SKM-1 treated with dmso at 0.1 percent for 144 hours (cell line): ENCODE data around the gene PACRG.
"Not testable (repeated sequence)": the region's sequence is repeated elsewhere in the genome, so short reads cannot be mapped to it uniquely, and the experiment has no call there.

ENCODE experiments used
- DNase-seq: peaks from one replicate; lab custom pipeline; 2025; ENCODE audit not compliant: unreplicated experiment; lab: John Stamatoyannopoulos, UW

PACRG gene

DNA sequence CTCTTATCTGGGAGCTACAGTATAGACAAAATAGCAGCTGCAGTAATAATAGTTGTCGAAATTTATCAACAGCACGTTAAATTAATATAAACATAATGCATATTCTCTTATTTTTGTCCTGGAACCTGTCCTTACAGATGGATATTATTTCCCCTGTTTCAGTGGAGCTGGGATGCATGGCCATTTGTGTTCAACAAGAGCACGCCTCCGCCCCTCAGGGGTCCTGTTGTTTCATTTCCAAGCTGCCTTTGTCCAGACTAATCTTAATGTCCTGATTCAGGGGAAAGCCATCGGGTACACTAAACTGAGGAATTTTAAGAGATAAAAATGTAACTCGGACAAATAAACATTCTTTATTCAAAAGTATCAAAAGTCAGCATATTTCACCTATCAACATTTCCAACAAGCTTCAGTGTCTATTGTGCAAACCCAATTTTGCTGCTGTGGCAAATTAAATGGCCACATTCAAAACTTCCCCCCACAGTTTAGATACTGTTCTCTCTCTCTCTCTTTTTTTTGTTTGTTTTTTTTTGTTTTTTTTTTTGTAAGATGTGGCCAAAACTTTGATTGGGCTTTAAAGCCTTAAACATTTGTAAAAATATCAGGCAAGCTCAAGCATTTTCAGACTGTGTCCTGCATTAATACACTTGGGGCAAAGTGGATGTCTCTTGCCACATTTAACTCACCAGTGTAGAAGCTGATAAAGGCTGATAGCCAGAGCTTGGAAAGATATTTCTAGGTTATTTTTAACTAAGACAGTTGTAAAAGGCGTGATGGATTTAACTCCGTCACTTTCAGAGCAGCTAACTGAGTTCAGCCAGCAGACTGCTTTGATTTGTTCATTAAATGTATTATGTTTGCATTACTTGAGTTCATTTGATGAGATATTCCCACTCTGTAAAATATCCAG is 574.2 kb downstream of the PACRG start:
- DNase-seq: no peak

GRCh38 chr6:163302747-163303146 is 575.0 kb downstream of the PACRG start:
- no peak for DNase-seq

DNA sequence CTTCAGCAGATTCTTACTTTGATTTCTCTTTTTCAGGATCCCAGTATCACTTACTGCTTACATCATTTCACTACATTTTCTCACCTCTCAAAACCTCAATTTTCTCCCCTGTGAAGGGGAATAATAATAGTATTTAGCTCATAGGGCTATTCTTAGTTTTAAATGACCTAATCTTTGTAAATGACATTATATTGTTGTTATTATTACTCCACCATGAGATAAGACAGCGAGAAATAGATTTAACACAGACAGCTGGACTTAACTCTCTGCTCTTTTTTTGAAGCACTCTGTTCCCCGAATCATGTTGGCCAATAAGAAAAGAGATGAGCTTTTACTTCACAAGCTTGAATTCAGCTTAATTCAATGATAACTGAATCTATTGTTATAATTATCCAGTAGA is 578.2 kb downstream of the PACRG start:
- DNase-seq: no peak

GRCh38 chr6:163308629-163309440 is 581.1 kb downstream of the PACRG start:
- DNase-seq: no peak

- no peak for DNase-seq
These were observed 581.8 kb downstream of the PACRG start for GRCh38 chr6:163309491-163310026.

- DNase-seq: no peak
These were observed 582.6 kb downstream of the PACRG start for GRCh38 chr6:163310096-163310972.

DNA sequence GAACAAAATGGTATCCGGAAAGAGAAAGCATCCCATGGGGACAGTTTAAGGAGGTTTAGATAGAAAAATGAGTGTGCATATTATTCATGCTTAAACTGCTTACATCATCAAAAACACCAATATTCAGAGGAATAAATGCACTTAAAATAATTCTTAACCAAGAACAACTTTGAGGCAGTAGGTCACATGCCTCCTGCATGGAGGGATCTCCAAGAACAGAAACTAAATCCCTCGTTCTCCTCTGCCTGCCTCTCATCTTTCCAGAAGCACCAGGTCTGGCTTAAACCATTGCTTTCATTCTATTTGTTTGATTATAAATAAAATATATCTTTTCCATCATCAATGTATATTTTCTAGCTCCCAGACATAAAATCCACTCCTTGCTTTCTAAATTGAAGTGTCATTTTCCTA is 583.2 kb downstream of the PACRG start:
- DNase-seq: no peak

GRCh38 chr6:163311830-163312229 is 584.1 kb downstream of the PACRG start:
- no peak for DNase-seq

- no peak for DNase-seq
These were observed 585.8 kb downstream of the PACRG start for GRCh38 chr6:163313566-163313965.

GRCh38 chr6:163313981-163314380 is 586.2 kb downstream of the PACRG start:
- DNase-seq: no peak

DNA sequence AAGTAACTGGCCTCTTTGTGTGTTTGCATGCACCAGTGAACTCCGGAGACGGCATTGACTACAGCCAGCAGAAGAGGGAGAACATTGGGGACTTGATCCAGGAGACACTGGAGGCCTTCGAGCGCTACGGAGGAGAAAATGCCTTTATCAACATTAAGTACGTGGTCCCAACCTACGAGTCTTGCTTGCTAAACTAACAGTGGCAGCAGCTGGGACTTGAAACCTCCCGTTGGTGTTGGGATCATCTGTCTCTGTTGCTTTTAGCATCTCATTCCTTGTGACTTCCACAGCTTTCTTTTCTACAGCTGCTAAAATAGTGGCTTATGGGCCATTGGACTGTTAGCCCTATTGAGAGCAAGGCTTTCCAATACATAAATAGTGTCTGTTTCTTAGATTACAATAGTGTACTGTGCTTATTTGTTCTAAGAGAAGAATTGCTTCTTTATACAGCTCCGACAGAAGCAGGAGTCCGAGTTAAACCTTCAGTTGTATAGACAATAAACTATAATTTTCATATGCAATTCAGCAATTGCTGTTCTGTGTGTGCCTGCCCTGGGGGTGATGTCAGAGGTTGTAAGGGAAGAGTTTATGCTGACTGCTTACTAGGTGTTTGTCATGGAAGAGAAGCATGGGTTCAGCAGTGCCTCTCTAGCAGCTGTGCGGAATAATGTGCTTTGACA is 587.2 kb downstream of the PACRG start:
- DNase-seq: no peak

DNA sequence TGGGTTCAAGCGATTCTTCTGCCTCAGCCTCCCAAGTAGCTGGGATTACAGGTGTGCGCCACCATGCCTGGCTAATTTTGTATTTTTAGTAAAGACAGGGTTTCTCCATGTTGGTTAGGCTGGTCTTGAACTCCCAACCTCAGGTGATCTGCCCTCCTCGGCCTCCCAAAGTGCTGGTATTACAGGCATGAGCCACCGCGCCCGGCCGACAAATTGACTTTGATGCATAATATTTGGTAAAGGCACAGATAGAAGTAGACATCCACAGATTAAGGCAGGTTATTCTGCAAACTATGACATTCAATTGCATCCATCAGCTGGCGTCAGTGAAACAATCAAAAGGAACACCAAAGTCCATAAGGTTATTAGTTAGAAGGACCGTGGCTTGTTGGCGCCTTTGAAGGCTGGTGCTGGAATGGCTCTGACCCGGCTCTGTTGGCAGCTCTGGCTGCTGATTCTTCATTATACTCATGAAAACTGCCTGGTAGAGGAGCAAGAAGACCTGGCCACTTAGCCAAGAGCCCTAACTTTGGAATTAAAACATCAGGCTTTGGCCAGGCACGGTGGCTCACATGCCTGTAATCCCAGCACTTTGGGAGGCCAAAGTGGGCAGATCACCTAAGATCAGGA is 589.2 kb downstream of the PACRG start:
- not testable (repeated sequence) for DNase-seq

DNA sequence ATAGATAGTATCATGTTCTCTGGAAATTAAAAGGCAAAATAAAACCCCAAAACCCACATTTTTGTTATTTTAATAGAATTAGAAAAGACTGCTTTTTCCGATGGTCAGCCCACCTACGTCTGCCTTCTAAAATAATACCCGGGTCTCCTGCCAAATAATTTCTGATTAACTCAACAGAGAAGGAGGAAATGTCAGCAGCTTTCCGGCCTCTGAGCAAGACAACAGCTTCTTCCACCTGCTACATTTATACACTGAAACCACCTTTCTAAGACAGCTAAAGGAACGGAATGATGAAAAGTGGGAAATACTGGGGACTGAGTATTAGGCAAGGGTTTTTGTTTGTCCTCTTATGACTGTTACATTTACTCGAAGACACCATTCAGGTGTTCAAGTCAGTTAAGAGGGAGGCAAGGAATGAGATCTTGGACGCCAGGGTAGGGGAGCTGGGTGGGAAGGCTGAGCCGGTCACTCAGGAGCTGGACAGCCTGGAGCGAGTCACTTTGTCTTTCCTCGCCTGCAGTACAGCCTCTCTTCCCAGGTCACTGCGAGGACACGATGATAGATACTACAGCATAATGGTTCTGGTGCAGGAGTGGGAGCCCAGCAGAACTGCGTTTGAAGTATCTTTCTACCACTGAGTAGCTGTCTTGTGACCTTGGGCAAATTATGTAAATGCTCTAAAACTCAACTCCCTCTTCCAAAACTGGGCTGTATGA is 590.5 kb downstream of the PACRG start:
- no peak for DNase-seq

DNA sequence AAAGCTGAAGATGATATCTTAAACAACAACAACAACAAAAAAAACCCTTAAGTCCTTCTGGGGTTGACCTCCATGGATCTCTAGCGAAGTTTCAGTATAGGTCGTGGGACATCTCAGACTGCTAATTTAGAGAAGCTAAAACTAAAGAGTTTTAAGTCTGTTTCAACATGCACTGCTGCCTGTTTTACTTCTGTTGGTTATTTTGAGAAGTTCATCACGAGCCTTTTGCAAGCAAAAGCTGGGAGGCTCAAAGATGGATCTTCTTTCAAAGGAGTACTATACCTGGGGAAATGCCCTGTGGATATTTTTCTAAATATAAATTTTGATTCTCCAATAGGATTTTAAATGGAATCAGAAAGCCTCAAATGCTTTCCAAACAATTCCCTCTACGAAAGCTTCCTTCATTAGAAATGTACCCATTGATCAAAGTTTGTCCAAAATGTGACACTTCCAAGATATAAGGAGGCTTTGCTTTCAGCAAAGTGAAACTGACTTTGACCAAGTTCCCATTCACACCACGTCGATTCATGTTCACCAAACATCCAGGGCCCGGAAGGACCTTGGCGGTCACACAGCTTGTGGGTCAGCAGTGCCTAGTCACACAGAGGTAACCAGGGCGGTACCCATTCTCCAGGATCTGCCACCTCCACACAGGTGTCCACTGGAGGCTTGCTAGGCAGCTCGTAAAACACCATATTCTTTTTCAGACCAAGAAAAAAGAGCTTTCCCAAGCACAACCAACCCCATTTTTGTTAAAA is 592.0 kb downstream of the PACRG start:
- no peak for DNase-seq

DNA sequence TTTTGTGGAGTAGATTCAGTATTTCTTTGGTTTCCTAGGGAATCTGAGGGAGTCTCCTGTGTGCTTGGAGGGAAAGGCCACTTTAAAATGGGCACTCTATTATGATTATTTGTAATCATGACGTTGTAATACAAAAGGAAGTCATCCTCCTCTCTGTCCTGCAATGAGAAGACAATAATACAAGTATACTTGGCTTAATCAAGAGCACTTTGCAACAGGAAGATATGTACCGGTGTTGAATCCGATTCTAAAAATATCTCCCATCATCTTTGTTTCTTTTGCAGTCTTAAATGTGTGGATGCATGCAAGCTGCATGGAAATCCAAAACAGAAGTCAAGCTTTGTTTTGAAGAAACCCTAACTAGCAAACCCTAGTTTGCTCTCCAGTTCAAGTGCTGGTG is 592.6 kb downstream of the PACRG start:
- no peak for DNase-seq

DNA sequence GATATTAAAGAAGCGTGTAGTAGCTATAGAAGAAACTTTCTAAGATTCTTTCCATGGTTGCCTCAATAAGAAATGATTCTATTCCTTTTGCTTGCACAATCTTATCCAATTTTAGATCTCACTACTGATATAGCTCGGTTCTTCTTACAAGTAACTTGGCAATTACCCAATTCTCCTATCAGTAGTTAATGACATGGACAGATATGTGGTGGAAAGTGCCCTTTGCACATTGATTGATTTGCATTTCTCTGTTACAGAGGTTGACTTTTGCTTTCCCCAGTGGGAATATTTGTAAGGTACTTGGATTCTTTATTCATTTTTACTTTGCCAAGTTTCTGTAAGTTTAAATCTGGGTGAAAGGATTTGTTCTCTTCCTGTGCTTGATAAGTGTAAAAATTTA is 593.0 kb downstream of the PACRG start:
- no peak for DNase-seq

DNA sequence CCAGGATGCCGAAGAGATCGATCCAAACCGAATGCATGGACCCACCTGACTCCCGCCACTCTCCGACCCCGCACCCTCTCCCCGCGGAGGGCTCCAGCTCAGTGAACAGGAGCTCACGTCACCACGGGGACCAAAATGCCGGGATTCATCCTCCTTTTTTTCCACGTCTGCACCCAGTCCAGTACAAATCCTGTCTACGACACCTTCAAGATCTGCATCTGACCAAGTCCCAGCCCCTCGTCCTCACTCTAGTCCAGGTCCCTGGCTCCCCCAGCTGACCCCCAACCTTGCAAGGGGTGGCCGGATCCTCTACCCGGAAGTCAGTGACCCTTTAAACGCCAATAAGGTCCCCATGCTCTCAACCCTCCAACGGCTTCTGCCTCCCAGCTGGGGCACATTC is 593.9 kb downstream of the PACRG start:
- DNase-seq: no peak

GRCh38 chr6:163323274-163323673 is 595.5 kb downstream of the PACRG start:
- no peak for DNase-seq
